DMS153 treated with DMSO at 0.1 percent for 48 hours (cell line): ENCODE results near the gene SLC7A4.
A peak's percentile ranks its signal among the peaks of the same experiment; 100 is the strongest.
"Not testable (repeated sequence)": the region's sequence is repeated elsewhere in the genome, so short reads cannot be mapped to it uniquely, and the experiment has no call there.

Experiments used
- DNase-seq: peaks from one replicate; lab custom pipeline; 2025; ENCODE audit not compliant: unreplicated experiment; lab: John Stamatoyannopoulos, UW

SLC7A4 gene

GRCh38 chr22:21022955-21023614 lies 9.3 kb downstream of the SLC7A4 start:
- no peak for DNase-seq

GRCh38 chr22:21022507-21022906 lies 9.9 kb downstream of the SLC7A4 start:
- no peak for DNase-seq

- DNase-seq = no peak
Measured at GRCh38 chr22:21020802-21021429, 11.4 kb downstream of the SLC7A4 start.

GRCh38 chr22:21018314-21018713 lies 14.0 kb downstream of the SLC7A4 start:
- no peak for DNase-seq

GRCh38 chr22:21016644-21017420 lies 15.5 kb downstream of the SLC7A4 start:
- no peak for DNase-seq

GRCh38 chr22:21015466-21016006 lies 16.8 kb downstream of the SLC7A4 start:
- DNase-seq = no peak

- peak; percentile 15 for DNase-seq
Measured at GRCh38 chr22:21014726-21015465, 17.5 kb downstream of the SLC7A4 start, which contains the start of gene P2RX6. Gene P2RX6 (plus strand): TSS chr22:21015165. CDS start chr22:21015175, 10 bp downstream.

GRCh38 chr22:21014202-21014725 lies 18.1 kb downstream of the SLC7A4 start:
- DNase-seq = peak; percentile 83

- no peak for DNase-seq
Measured at GRCh38 chr22:21013657-21014201, 18.6 kb downstream of the SLC7A4 start.

GRCh38 chr22:21012446-21013407 lies 19.6 kb downstream of the SLC7A4 start:
- no peak for DNase-seq

GRCh38 chr22:21010426-21011113 lies 21.8 kb downstream of the SLC7A4 start:
- DNase-seq = no peak

GRCh38 chr22:21009638-21010425 lies 22.5 kb downstream of the SLC7A4 start:
- no peak for DNase-seq

- DNase-seq = not testable (repeated sequence)
Measured at GRCh38 chr22:21009208-21009607, 23.2 kb downstream of the SLC7A4 start.

- no peak for DNase-seq
Measured at GRCh38 chr22:21003782-21004181, 28.6 kb downstream of the SLC7A4 start.

- DNase-seq = peak; percentile 94
Measured at GRCh38 chr22:21001601-21002325, 30.6 kb downstream of the SLC7A4 start, which contains the start of gene THAP7. Gene THAP7 (minus strand): TSS chr22:21002118. CDS start chr22:21001911, 207 bp downstream.

- DNase-seq = no peak
Measured at GRCh38 chr22:21000987-21001600, 31.3 kb downstream of the SLC7A4 start.
